Upper lobe of left lung (tissue), 6 donors: ENCODE data around the gene B9D1. TPM values are rescaled to one million over a fixed set of nuclear protein-coding genes. Genes with fewer than 3 reads are reported as not detected.
A peak's percentile ranks its signal among the peaks of the same experiment; 100 is the strongest.

Experiments used
- ATAC-seq, 2 donors: fragments of 200-7000 bp; cut with Tn5 transposase; one replicate each; pipeline ENCODE4 v1.9.1; 2022; ENCODE audit warnings: mild to moderate bottlenecking in 2 of 2, moderate library complexity in 2 of 2; ENCODE audit not compliant: low FRiP score in 2 of 2
- DNase-seq, 2 donors: peaks; one replicate each; pipeline ENCODE4 v3.0.0-alpha.2; 2019 to 2020
- H3K27ac ChIP-seq, 4 donors: fragments of 200-600 bp; sonication (generic); one replicate each; pipeline ENCODE4 v1.5.1; 2016 to 2019
- H3K27me3 ChIP-seq, 4 donors: fragments of 200-600 bp; sonication (generic); one replicate each; pipeline ENCODE4 v1.5.1; 2017 to 2019
- H3K36me3 ChIP-seq, 4 donors: fragments of 200-600 bp; sonication (generic); one replicate each; pipeline ENCODE4 v1.5.1; 2016 to 2019
- H3K4me1 ChIP-seq, 4 donors: fragments of 200-600 bp; sonication (generic); one replicate each; pipeline ENCODE4 v1.5.1; 2018 to 2019
- H3K4me3 ChIP-seq, 4 donors: fragments of 200-600 bp; sonication (generic); one replicate each; pipeline ENCODE4 v1.5.1; 2017 to 2019; ENCODE audit warnings: mild to moderate bottlenecking in 2 of 4, moderate library complexity in 1 of 4
- H3K9me3 ChIP-seq, 4 donors: fragments of 200-600 bp; sonication (generic); one replicate each; pipeline ENCODE4 v1.5.1; 2018 to 2019
- CTCF ChIP-seq, 6 experiments: fragments of 450-650 bp in 4 of 6; fragments of 200-600 bp in 2 of 6; sonication (generic) in 2 of 6; IDR thresholded peaks; one replicate each; pipeline ENCODE4 v1.5.1; 2016 to 2019; ENCODE audit warnings: antibody characterized with exemption in 6 of 6
- EP300 ChIP-seq, 4 donors: sonication (generic); formaldehyde crosslinking; IDR thresholded peaks; one replicate each; pipeline ENCODE4 v1.5.1; 2017; ENCODE audit warnings: antibody characterized with exemption in 4 of 4, control low read depth in 2 of 4
- POLR2A ChIP-seq, 4 donors: fragments of 450-650 bp; IDR thresholded peaks; one replicate each; pipeline ENCODE4 v1.5.1; 2016 to 2017; ENCODE audit warnings: antibody characterized with exemption in 4 of 4, mild to moderate bottlenecking in 2 of 4
- POLR2AphosphoS5 ChIP-seq, 2 donors: sonication (generic); formaldehyde crosslinking; IDR thresholded peaks; one replicate each; pipeline ENCODE4 v1.5.1; 2017; ENCODE audit warnings: antibody characterized with exemption in 2 of 2
- WGBS, 2 donors: methylation state at CpG; one replicate each; pipeline ENCODE4 v1.1.5; 2017 to 2018; 5-methylcytosine and 5-hydroxymethylcytosine counted together
- total RNA-seq, 6 donors: library from RNA; depleted of rRNA in 4 of 6; stranded (reverse); fragments of >200 nt in 4 of 6; gene quantifications; one replicate each; pipeline versions ENCODE4 v1.1.0 to v1.2.1, GENCODE V29; 2016 to 2021
- donor health status: DM: no; HTN: no; CAD: no; lungs with moderate emphysema.
- donor health status: DM: no; HTN: yes; CAD: no; lungs with severe emphysema.

Gene B9D1
- total RNA-seq, 6 donors from 2014 or later: 11.7 to 52.4 (median 17.5) TPM

- TF ChIP-seq POLR2AphosphoS5 (IDR thresholded peaks at IDR 0.05) (no peak), EP300 (IDR thresholded peaks at IDR 0.05) (no peak), CTCF (IDR thresholded peaks at IDR 0.05) (no peak)
- ATAC-seq: peak in 1 of 2 donors; percentile 7
- Histone ChIP-seq H3K27me3 (no peaks in the 10 kb centered on the region), H3K36me3 (peaks cover 0 to 38% (median 10%) of the 10 kb centered on the region in 4 donors), H3K4me1 (peaks cover 4 to 40% (median 25%) of the 10 kb centered on the region in 4 donors), H3K4me3 (no peak overlapping the region), H3K9me3 (no peaks in the 10 kb centered on the region), H3K27ac (peak overlapping the region in 3 of 4 donors; percentile 33 to 86 (median 77))
- 74 to 76% methylated on average over 12 of the region's 12 CpGs for whole genome bisulfite sequencing, 2 donors
- no peak for DNase-seq
Measured at GRCh38 chr17:19313746-19314651, 48.5 kb downstream of the B9D1 start.

GRCh38 chr17:19313066-19313745 is 49.3 kb downstream of the B9D1 start:
- H3K4me3 ChIP-seq: no peak overlapping the region
- no peak for ATAC-seq
- H3K4me1 ChIP-seq: peaks cover 4 to 44% (median 27%) of the 10 kb centered on the region in 4 donors
- 94 to 95% methylated on average over 12 to 13 of the region's 13 CpGs for WGBS, 2 donors
- no peaks in the 10 kb centered on the region for H3K9me3 ChIP-seq
- no peak for DNase-seq
- H3K27me3 ChIP-seq: no peaks in the 10 kb centered on the region
- H3K36me3 ChIP-seq: peaks cover 0 to 38% (median 10%) of the 10 kb centered on the region in 4 donors
- H3K27ac ChIP-seq: peak overlapping the region; percentile 64 to 86 (median 72)
- TF ChIP-seq EP300 (IDR thresholded peaks at IDR 0.05) (no peak), POLR2AphosphoS5 (IDR thresholded peaks at IDR 0.05) (no peak), POLR2A (IDR thresholded peaks at IDR 0.05) (no peak), CTCF (IDR thresholded peaks at IDR 0.05) (no peak)

DNA sequence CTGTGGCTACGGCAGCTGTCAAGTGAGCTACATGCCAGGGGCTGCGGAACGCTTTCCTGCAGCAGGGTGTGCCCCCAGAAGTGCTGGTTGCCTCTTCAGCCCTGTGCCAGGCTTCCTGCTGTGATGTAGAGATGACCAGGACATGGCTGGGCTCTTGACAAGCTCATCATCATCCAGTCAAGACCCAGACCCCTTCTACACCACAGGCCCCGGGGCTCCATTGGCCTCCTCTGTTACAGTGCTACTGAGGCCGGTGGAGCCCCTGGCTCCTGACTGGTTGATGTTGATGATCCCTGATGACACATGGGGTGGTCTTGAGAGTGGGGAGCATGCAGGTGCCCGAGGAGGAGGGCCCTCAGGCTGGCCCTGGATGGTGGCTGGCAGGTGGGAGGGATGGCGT is 50.1 kb downstream of the B9D1 start:
- ATAC-seq (peak in 1 of 2 donors; percentile 20), DNase-seq (no peak)
- Histone ChIP-seq H3K4me3 (no peak overlapping the region), H3K4me1 (peaks cover under 1 to 52% (median 30%) of the 10 kb centered on the region in 4 donors), H3K9me3 (no peaks in the 10 kb centered on the region), H3K27ac (peak overlapping the region; percentile 64 to 86 (median 72)), H3K36me3 (peaks cover 0 to 34% (median 10%) of the 10 kb centered on the region in 4 donors), H3K27me3 (no peaks in the 10 kb centered on the region)
- 80 to 83% methylated on average over 2 to 7 of the region's 7 CpGs for WGBS, 2 donors
- no peak for TF ChIP-seq POLR2A (IDR thresholded peaks at IDR 0.05)
- no peak for TF ChIP-seq POLR2AphosphoS5 (IDR thresholded peaks at IDR 0.05)
- TF ChIP-seq EP300 (IDR thresholded peaks at IDR 0.05): no peak
- TF ChIP-seq CTCF (IDR thresholded peaks at IDR 0.05): no peak

- H3K36me3 ChIP-seq: peaks cover 0 to 32% (median 10%) of the 10 kb centered on the region in 4 donors
- peak overlapping the region; percentile 64 to 86 (median 72) for H3K27ac ChIP-seq
- H3K4me1 ChIP-seq: peaks cover 8 to 60% (median 32%) of the 10 kb centered on the region in 4 donors
- no peak overlapping the region for H3K4me3 ChIP-seq
- no peak for TF ChIP-seq CTCF (IDR thresholded peaks at IDR 0.05)
- peak; percentile 13 to 50 for TF ChIP-seq POLR2AphosphoS5 (IDR thresholded peaks at IDR 0.05)
- TF ChIP-seq EP300 (IDR thresholded peaks at IDR 0.05): peak in 2 of 4 donors; percentile 42 to 67
- ATAC-seq: peak in 1 of 2 donors; percentile 60
- no peaks in the 10 kb centered on the region for H3K9me3 ChIP-seq
- DNase-seq: no peak
- no peaks in the 10 kb centered on the region for H3K27me3 ChIP-seq
- 55 to 72% methylated on average over 6 of the region's 6 CpGs for WGBS, 2 donors
Measured at GRCh38 chr17:19311421-19312215, 50.9 kb downstream of the B9D1 start.
